Measurements from ENCODE around the gene DIAPH3.

Gene DIAPH3

DNA sequence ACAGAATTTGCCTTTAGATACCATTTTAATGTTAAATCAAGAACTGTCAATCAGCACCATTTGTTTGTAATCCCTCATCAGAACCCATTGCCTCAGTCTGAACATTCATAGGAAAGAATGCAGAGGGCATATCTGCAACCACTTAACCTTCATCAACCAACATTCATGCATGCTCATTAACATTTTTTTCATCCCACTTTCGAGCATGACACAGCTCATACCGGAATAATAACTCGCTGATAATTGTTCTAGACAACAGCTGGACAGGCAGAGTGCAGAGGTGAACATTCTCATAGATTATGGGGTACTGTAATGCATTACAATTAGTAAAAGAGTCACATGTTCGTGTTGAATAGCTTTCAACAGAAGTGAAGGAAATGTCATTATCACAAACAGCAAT lies 216.8 kb downstream of the DIAPH3 start:
- no peak for DNase-seq

GRCh38 chr13:59931621-59932020 lies 232.1 kb downstream of the DIAPH3 start:
- no peak for DNase-seq

- DNase-seq, result no peak
Measured at GRCh38 chr13:59924256-59924655, 239.5 kb downstream of the DIAPH3 start.

DNA sequence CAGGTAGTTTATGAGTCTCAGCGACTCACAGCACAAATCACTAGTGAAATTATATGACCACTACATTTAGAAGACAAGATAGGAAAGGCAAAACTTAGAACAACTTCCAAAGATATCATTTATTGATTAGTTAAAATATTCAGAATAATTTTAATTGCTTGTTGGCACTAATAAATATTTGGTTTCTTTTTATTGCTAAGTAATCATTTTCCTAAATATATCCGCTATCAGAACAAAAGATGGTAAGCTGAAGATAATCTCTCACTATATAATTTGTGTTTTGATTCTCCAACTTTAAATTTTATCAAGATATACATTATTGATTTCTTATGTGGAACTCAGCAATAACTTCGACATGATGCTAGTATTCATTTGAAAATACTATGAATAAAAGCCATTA lies 248.5 kb downstream of the DIAPH3 start:
- no peak for DNase-seq

DNA sequence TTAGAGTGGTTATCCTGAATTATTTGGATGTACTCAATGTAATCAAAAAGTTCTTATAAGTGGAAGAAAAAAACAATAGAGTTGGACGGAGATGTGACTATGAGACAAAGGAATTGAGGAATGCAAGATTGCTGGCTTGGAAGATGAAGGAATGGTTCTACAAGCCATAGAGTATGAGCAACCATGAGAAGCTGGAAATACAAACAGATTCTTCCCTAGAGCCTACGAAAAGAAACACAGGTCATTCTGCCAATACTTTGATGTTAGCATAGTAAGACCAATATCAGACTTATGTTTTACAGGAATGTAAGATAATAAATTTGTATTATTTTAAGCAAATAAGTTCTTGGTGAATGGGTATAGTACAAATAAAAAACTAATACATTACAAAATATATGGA lies 249.2 kb downstream of the DIAPH3 start:
- no peak for DNase-seq

GRCh38 chr13:59906413-59907049 lies 257.2 kb downstream of the DIAPH3 start:
- peak; percentile 65 for DNase-seq

GRCh38 chr13:59901191-59901590 lies 262.5 kb downstream of the DIAPH3 start:
- no peak for DNase-seq

DNA sequence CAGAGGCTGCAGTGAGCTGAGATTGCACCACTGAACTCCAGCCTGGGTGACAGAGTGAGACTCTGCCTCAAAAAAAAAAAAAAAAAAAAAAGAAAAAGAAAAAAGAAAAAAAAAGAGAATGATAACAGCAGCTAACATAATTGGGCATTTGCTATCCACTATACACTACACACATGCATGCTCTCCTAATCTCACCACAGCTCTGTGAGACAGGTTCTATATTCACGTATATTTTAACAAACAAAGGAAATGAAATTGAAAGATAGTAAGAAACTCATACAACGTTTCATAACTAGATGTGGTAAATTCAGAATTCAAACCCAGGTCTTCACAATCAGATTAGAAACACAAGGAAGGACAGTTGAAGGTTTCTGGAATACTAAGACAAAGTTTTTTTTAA lies 265.7 kb downstream of the DIAPH3 start:
- no peak for DNase-seq

DNA sequence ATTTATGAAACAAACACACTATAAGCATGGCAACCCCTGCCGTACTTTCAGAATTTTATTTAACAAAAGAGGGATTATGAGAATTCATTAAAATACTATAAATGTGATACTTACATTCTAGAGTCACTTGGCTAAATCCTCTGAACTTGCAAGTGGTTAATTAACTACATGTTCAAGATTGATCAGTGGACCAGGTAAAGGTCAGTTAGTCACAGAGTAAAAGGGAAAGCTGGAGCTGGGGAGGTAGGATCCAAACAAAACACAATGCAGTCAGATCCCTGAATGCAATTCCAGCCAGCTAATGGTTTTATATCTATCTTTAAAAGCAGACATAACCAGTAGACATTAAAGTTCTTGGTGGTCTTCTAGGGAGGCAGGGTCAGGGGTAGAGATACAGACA lies 270.5 kb downstream of the DIAPH3 start:
- no peak for DNase-seq

- DNase-seq, result no peak
Measured at GRCh38 chr13:59891053-59891452, 272.7 kb downstream of the DIAPH3 start.

- peak; percentile 67 for DNase-seq
Measured at GRCh38 chr13:59890054-59890453, 273.7 kb downstream of the DIAPH3 start.

DNA sequence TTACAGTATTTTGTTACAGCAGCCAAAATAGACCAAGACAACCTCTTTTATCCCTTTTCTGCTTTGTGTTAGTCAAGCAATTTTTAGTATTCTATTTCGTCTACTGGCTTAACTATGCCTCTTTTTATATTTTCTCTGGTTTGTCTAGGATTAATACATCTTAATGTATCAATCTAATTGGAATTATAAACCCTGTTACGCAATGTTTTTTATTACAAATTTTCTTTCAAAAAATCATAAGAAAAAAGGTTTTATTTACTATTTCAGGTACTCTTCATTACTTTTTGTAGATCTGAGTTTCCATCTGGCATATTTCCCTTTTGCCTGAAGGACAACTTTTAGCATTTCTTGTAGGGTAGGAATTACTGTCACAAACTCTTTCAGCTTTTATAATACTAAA lies 275.3 kb downstream of the DIAPH3 start:
- DNase-seq, result no peak

GRCh38 chr13:59885076-59885475 lies 278.7 kb downstream of the DIAPH3 start:
- no peak for DNase-seq

GRCh38 chr13:59883885-59884284 lies 279.8 kb downstream of the DIAPH3 start:
- no peak for DNase-seq

- DNase-seq, result no peak
Measured at GRCh38 chr13:59880468-59880867, 283.3 kb downstream of the DIAPH3 start.

GRCh38 chr13:59879281-59879680 lies 284.4 kb downstream of the DIAPH3 start:
- no peak for DNase-seq

DNA sequence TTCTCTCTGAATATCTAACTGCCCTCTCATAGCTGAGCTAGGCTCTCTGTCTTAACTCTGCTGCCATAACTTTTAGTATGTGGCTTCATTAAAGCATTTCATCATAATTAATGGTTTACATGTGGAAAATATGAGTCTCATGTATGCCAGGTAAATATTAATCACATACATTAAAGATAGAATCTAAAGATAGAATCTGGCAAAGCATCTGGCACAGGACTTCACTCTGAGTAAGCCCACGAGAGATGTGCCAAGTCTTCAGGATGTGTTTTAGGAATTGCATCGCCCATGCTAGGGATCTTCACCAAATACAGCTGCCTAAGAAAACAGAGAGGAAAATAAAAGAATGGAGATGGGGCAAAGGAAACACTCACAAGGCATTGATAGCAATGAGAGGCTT lies 285.8 kb downstream of the DIAPH3 start:
- no peak for DNase-seq

GRCh38 chr13:59874973-59875372 lies 288.8 kb downstream of the DIAPH3 start:
- DNase-seq, result peak; percentile 24

- no peak for DNase-seq
Measured at GRCh38 chr13:59873856-59874255, 289.9 kb downstream of the DIAPH3 start.

DNA sequence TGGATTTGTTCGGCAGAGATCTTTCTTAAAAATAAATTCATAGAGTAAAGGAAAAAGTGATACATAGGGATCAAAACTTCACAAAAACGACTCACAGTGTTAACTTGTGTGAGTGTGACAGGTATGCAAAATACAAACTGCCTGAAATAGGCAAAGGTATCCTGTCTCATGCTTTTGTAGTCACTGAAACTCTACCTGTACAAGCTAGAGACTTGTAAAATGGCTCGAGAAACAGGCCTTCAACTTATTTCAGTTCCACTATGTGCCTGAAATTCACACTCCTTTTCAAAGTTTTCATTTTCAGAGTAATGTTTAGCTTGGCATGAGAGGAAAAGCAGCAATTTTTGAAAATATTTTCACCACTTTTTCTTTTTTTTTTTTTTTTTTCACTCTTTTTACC lies 290.4 kb downstream of the DIAPH3 start:
- no peak for DNase-seq

DNA sequence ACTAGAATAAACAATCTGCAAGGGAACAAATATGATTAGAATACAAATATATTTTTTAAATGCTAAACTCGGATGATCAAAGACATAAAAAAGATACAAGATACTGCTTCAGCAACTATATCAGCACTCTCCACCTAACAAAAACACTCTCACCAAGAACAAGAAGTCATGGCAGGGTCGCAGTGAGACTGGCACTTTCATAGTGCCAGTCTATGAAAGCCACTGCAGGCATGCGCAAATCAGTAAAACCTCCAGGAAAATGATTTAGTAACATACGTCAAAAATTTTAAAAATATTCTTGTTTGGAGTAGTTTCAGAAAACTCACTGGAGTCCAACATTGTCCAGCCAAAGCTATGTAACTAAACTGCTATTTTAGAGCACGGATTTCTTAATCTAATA lies 295.9 kb downstream of the DIAPH3 start:
- no peak for DNase-seq

DNA sequence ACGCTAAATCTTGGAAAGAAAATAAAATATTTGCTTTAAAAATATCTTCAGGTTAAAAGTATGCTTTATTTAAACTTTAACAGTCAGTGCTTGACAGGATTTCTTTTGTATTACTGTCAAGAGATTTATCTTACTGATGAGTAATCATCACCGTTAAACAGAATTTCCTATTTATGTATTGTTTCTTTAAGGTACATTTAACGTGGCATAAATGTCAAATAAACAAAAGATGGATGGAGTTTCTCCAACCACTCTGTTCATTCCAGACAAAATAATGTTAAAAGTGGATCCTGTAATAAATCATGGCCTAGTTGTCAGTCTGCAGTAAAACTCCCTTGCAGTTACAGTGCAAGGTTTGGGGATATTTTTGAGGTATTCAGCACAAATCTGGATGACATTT lies 298.3 kb downstream of the DIAPH3 start:
- DNase-seq, result no peak

- no peak for DNase-seq
Measured at GRCh38 chr13:59863621-59864020, 300.1 kb downstream of the DIAPH3 start.

- DNase-seq, result no peak
Measured at GRCh38 chr13:59861676-59862075, 302.1 kb downstream of the DIAPH3 start.

- no peak for DNase-seq
Measured at GRCh38 chr13:59856281-59856810, 307.4 kb downstream of the DIAPH3 start.

Measured in NCI-H2171 treated with DMSO at 0.1 percent for 48 hours (cell line).